Kidney (tissue), 14 donors: ENCODE results near the gene HBS1L. TPM values are rescaled to one million over a fixed set of nuclear protein-coding genes. Genes with fewer than 3 reads are reported as not detected.

ENCODE experiments used
- DNase-seq, 5 donors: peaks; one replicate each; pipeline ENCODE4 v3.0.0-alpha.2; 2013 to 2020
- FAIRE-seq: peaks from 2 replicates; lab custom pipeline; 2012; peaks lifted over from hg19 to GRCh38; lab: Jason Lieb, UNC
- H3K27ac ChIP-seq, 2 donors: one replicate each; pipeline ENCODE4 v1.7.0; 2013; ENCODE audit warnings: low read depth in 2 of 2, low read length in 2 of 2, inconsistent platforms in 1 of 2
- H3K27me3 ChIP-seq: one replicate; pipeline ENCODE4 v1.7.1; 2013; ENCODE audit warnings: low read length, inconsistent platforms; ENCODE audit not compliant: control insufficient read depth, insufficient read depth
- H3K36me3 ChIP-seq, 3 donors: one replicate each; pipeline versions ENCODE4 v1.7.0 to v1.7.1; 2013; ENCODE audit warnings: low read length in 3 of 3, control low read depth in 1 of 3, inconsistent platforms in 1 of 3; ENCODE audit not compliant: insufficient read depth in 3 of 3, control insufficient read depth in 2 of 3
- H3K4me1 ChIP-seq, 3 donors: one replicate each; pipeline versions ENCODE4 v1.7.0 to v1.7.1; 2013; ENCODE audit warnings: low read length in 3 of 3, inconsistent platforms in 1 of 3, low read depth in 1 of 3; ENCODE audit not compliant: control insufficient read depth in 2 of 3, insufficient read depth in 2 of 3
- H3K4me3 ChIP-seq, 3 donors: one replicate each; pipeline versions ENCODE4 v1.7.0 to v1.8.1; 2013; ENCODE audit warnings: low read length in 3 of 3, control low read depth in 1 of 3, inconsistent platforms in 1 of 3
- H3K9ac ChIP-seq, 3 donors: one replicate each; pipeline versions ENCODE4 v1.7.0 to v1.7.1; 2013; ENCODE audit warnings: low read length in 3 of 3, control low read depth in 1 of 3, inconsistent platforms in 1 of 3
- H3K9me3 ChIP-seq, 3 donors: one replicate each; pipeline versions ENCODE4 v1.7.0 to v1.7.1; 2013; ENCODE audit warnings: low read length in 3 of 3, control low read depth in 1 of 3, inconsistent platforms in 1 of 3; ENCODE audit not compliant: control insufficient read depth in 2 of 3, insufficient read depth in 1 of 3
- intact Hi-C: fragments of 100-400 bp; cut with DNase I; formaldehyde crosslinking; loops from one replicate; pipeline ENCODE4 v1.11.1; 2022
- polyA plus RNA-seq: library from polyadenylated mRNA; stranded (reverse); fragments of 350-450 nt; fragmentation: Illumina TruSeq; extraction: RNeasy Lipid Tissue Mini Kit (QIAGEN cat#74804); gene quantifications from one replicate; pipeline ENCODE4 v1.2.3, GENCODE V29; 2014; ENCODE audit warnings: low read depth, low replicate concordance; ENCODE audit not compliant: insufficient read depth
- total RNA-seq: library from RNA; stranded (reverse); fragmentation: NEBNext Ultra II Directional; extraction: Animal tissue kit (Norgen Biotek cat#: 25700); gene quantifications from one replicate; pipeline ENCODE4 v1.2.1, GENCODE V29; 2021
- TF ChIP-seq, protein P1 (sequence below): IDR thresholded peaks from 3 replicates; pipeline ENCODE4 v1.5.1; 2012; ENCODE audit warnings: mild to moderate bottlenecking, moderate library complexity, borderline replicate concordance; ENCODE audit not compliant: insufficient read depth; ENCODE audit errors: extremely low read depth
- donor health status: control.
- donor health status: control.
- donor health status: control.
- donor health status: control.
- donor health status: control.
- donor health status: DM: yes; HTN: yes; CAD: no.
- donor health status: Normal renal cell carcinoma (clear cell type).

The HBS1L gene
- total and polyA plus RNA-seq, 2 donors from 2014 or later = 21.0 to 59.1 TPM

DNA sequence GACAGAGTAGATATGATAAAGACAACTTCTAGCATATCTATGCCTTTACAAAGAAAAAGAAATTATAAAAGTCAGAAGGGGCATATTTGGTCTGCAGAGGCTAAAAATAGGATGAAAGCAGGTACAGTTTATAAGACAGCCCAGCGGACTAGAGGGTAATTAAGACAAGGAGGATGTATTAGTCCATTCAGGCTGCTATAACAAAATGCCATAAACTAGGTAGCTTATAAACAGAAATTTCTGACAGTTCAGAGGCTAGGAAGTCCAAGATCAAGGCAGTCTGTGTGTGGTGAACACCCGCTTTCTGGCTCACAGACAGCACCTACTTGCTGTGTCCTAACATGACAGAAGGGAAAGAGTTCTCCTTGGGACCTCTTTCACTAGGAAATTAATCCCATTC lies 5.7 kb downstream of the HBS1L start:
- no peaks in the 10 kb centered on the region for H3K9me3 ChIP-seq
- intact Hi-C loops = no loop called here
- peaks cover 0 to 5% (median 4%) of the 10 kb centered on the region in 3 donors for H3K36me3 ChIP-seq
- H3K4me3 ChIP-seq = no peak overlapping the region
- H3K27ac ChIP-seq = no peak overlapping the region
- DNase-seq (no peak), FAIRE-seq (no peak)
- no peak overlapping the region for H3K9ac ChIP-seq
- H3K4me1 ChIP-seq = peaks cover 0 to 9% (median 0%) of the 10 kb centered on the region in 3 donors
- H3K27me3 ChIP-seq = no peaks in the 10 kb centered on the region
- TF ChIP-seq, protein P1, sequence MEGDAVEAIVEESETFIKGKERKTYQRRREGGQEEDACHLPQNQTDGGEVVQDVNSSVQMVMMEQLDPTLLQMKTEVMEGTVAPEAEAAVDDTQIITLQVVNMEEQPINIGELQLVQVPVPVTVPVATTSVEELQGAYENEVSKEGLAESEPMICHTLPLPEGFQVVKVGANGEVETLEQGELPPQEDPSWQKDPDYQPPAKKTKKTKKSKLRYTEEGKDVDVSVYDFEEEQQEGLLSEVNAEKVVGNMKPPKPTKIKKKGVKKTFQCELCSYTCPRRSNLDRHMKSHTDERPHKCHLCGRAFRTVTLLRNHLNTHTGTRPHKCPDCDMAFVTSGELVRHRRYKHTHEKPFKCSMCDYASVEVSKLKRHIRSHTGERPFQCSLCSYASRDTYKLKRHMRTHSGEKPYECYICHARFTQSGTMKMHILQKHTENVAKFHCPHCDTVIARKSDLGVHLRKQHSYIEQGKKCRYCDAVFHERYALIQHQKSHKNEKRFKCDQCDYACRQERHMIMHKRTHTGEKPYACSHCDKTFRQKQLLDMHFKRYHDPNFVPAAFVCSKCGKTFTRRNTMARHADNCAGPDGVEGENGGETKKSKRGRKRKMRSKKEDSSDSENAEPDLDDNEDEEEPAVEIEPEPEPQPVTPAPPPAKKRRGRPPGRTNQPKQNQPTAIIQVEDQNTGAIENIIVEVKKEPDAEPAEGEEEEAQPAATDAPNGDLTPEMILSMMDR = no peak

DNA sequence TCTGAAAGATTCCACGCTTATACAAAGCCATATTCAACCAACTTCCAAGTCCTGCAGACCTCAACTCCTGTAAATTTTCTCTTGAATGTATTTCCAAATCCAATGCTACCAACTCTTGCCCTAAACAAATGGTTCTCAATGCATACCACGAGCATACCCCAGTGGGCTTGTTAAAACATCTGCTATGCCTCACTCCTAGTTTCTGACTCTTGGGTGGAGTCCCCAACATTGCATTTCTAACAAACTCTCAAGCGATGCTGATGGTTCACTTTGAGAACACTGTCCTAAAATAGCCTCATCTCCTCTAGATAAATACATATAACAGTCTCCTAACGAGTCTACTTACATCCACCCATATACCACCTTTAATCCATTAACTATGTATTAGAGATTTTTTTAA lies 7.3 kb downstream of the HBS1L start:
- H3K4me1 ChIP-seq = peaks cover 0 to 3% (median 0%) of the 10 kb centered on the region in 3 donors
- no peaks in the 10 kb centered on the region for H3K27me3 ChIP-seq
- no peak overlapping the region for H3K27ac ChIP-seq
- intact Hi-C loops = no loop called here
- H3K36me3 ChIP-seq = peaks cover 0 to 5% (median 4%) of the 10 kb centered on the region in 3 donors
- TF ChIP-seq, protein P1 = no peak
- DNase-seq = no peak
- no peak overlapping the region for H3K4me3 ChIP-seq
- H3K9ac ChIP-seq = no peak overlapping the region
- no peaks in the 10 kb centered on the region for H3K9me3 ChIP-seq
- no peak for FAIRE-seq

DNA sequence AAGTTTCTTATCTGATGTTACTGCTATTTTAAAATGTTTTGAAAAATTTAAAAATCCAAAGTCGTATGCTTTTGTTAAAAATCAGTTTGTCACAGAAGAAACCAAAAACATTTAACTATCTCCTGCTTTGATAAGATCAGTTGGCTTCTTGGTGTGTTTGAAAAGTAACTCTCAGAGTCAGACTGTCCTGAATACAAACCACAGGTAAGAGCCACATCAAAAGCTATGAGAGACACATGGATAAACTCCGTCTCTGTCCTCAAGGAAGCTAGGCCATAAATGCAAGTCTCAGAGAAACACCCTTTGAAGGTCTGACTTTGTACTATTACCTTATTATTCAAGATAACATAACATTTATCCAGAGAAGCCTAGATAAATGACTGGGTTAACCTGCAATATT lies 7.7 kb downstream of the HBS1L start:
- Histone ChIP-seq H3K9ac (no peak overlapping the region), H3K9me3 (no peaks in the 10 kb centered on the region), H3K27ac (no peak overlapping the region), H3K27me3 (no peaks in the 10 kb centered on the region), H3K4me1 (peaks cover 0 to 3% (median 0%) of the 10 kb centered on the region in 3 donors), H3K4me3 (no peak overlapping the region), H3K36me3 (peaks cover 0 to 5% (median 4%) of the 10 kb centered on the region in 3 donors)
- FAIRE-seq (no peak), DNase-seq (no peak)
- intact Hi-C loops = no loop called here
- TF ChIP-seq, protein P1 = no peak

DNA sequence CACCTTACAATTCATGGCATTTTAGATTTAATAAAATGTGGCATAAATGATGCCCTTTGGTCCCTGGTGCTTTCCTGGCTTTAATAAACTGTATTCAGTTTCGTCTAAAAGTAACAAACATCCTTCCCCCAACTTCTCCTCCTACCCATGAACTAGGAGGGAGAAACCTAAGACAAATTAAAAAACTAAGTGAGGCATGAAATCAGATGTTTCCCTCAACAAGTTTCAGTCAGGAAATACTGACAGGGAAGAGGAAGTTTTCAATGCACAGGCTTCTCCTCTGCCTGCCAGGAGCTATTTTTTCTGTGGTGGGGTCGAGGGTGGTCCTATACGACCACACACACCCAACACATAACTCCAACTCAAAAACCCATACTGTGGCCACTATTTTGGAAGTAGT lies 10.0 kb downstream of the HBS1L start:
- TF ChIP-seq, protein P1 = no peak
- no peak for FAIRE-seq
- H3K4me1 ChIP-seq = peaks cover 0 to 3% (median 0%) of the 10 kb centered on the region in 3 donors
- H3K36me3 ChIP-seq = peaks cover 0 to 5% (median 4%) of the 10 kb centered on the region in 3 donors
- intact Hi-C loops = no loop called here
- no peak overlapping the region for H3K4me3 ChIP-seq
- H3K9me3 ChIP-seq = no peaks in the 10 kb centered on the region
- no peaks in the 10 kb centered on the region for H3K27me3 ChIP-seq
- DNase-seq = peak in 2 of 5 donors; percentile 44 to 46
- H3K27ac ChIP-seq = no peak overlapping the region
- no peak overlapping the region for H3K9ac ChIP-seq
